B cell (primary cell): ENCODE results near the gene HOXC4. TPM values are rescaled to one million over a fixed set of nuclear protein-coding genes. Genes with fewer than 3 reads are reported as not detected.

Source experiments
- ATAC-seq: fragments of 200-7000 bp; cut with Tn5 transposase; one replicate; pipeline ENCODE4 v1.10.0; 2021; ENCODE audit warnings: low read depth, mild to moderate bottlenecking, moderate number of reproducible peaks, moderate library complexity
- CTCF ChIA-PET: fragments of 350-600 bp; sonication (Branson Sonifier 250); formaldehyde crosslinking; loops from one replicate; lab custom pipeline; 2021; ENCODE audit warnings: antibody characterized with exemption, inconsistent platforms; lab: Charles Lee
- POLR2A ChIA-PET: fragments of 350-600 bp; sonication (Branson Sonifier 250); formaldehyde crosslinking; loops from one replicate; lab custom pipeline; 2021; ENCODE audit warnings: antibody characterized with exemption; lab: Charles Lee
- DNase-seq: peaks from one replicate; pipeline ENCODE4 v3.0.0; 2013
- H2AFZ ChIP-seq: 2 replicates; pipeline ENCODE4 v1.6.1; 2012; ENCODE audit warnings: mild to moderate bottlenecking, low read depth, low read length; ENCODE audit not compliant: insufficient read depth, poor library complexity, severe bottlenecking
- H3K27ac ChIP-seq, 2 donors: 1 replicate in 1 of 2; 2 replicates in 1 of 2; pipeline ENCODE4 v1.5.1; 2012 to 2013; ENCODE audit warnings: low read length in 2 of 2, mild to moderate bottlenecking in 2 of 2, moderate library complexity in 1 of 2
- H3K27me3 ChIP-seq, 4 experiments: fragments of 200-600 bp in 1 of 4; sonication (generic) in 1 of 4; replicated peaks in 1 of 4; 1 replicate in 2 of 4; 2 replicates in 2 of 4; pipeline versions ENCODE4 v1.6.1 to v1.7.0; 2013 to 2016; ENCODE audit warnings: low read length in 3 of 4, mild to moderate bottlenecking in 2 of 4, mixed read lengths in 1 of 4, moderate library complexity in 1 of 4; ENCODE audit not compliant: insufficient read depth in 4 of 4, control insufficient read depth in 3 of 4; ENCODE audit errors: control extremely low read depth in 1 of 4
- H3K36me3 ChIP-seq, 2 experiments: replicated peaks in 1 of 2; 1 replicate in 1 of 2; 2 replicates in 1 of 2; pipeline versions ENCODE4 v1.6.1 to v1.7.1; 2013; ENCODE audit warnings: low read length in 1 of 2; ENCODE audit not compliant: insufficient read depth in 2 of 2, control insufficient read depth in 1 of 2; ENCODE audit errors: control extremely low read depth in 1 of 2, extremely low read depth in 1 of 2
- H3K4me1 ChIP-seq, 2 donors: fragments of 200-600 bp in 1 of 2; sonication (generic) in 1 of 2; 1 replicate in 1 of 2; 2 replicates in 1 of 2; pipeline versions ENCODE4 v1.5.1 to v1.6.1; 2013 to 2017; ENCODE audit warnings: low read length in 2 of 2; ENCODE audit not compliant: control insufficient read depth in 2 of 2, insufficient read depth in 2 of 2
- H3K4me2 ChIP-seq: replicated peaks from 2 replicates; pipeline ENCODE3; 2012; ENCODE audit warnings: mild to moderate bottlenecking, low read depth, low read length; ENCODE audit not compliant: poor library complexity, severe bottlenecking
- H3K4me3 ChIP-seq, 5 experiments: fragments of 200-600 bp in 1 of 5; sonication (generic) in 1 of 5; 1 replicate in 3 of 5; 2 replicates in 2 of 5; pipeline versions ENCODE4 v1.5.1 to v1.7.0; 2011 to 2016; ENCODE audit warnings: low read length in 4 of 5, mild to moderate bottlenecking in 4 of 5, low read depth in 2 of 5, control low read depth in 1 of 5, moderate library complexity in 1 of 5; ENCODE audit not compliant: insufficient read depth in 1 of 5; ENCODE audit errors: control extremely low read depth in 1 of 5, extremely low read depth in 1 of 5
- H3K79me2 ChIP-seq: fragments of 200-600 bp; sonication (generic); one replicate; pipeline ENCODE4 v1.6.0; 2016; ENCODE audit warnings: low read length; ENCODE audit not compliant: control insufficient read depth, insufficient read depth
- H3K9ac ChIP-seq: fragments of 200-600 bp; sonication (generic); 2 replicates; pipeline ENCODE4 v1.6.1; 2017; ENCODE audit warnings: mild to moderate bottlenecking, low read length, moderate library complexity
- H3K9me3 ChIP-seq, 3 donors: one replicate each; pipeline versions ENCODE4 v1.6.1 to v1.7.1; 2013; ENCODE audit warnings: low read length in 2 of 3; ENCODE audit not compliant: control insufficient read depth in 2 of 3, insufficient read depth in 1 of 3; ENCODE audit errors: control extremely low read depth in 1 of 3
- H4K20me1 ChIP-seq: 2 replicates; pipeline ENCODE4 v1.6.0; 2012; ENCODE audit warnings: mild to moderate bottlenecking, low read length; ENCODE audit not compliant: insufficient read depth, control insufficient read depth, poor library complexity, severe bottlenecking
- H3K27ac Mint-ChIP-seq: one replicate; pipeline ENCODE4 v1.8.0; 2021; ENCODE audit warnings: mixed read lengths
- H3K27me3 Mint-ChIP-seq: one replicate; pipeline ENCODE4 v1.8.0; 2021; ENCODE audit warnings: mixed read lengths
- H3K4me1 Mint-ChIP-seq: one replicate; pipeline ENCODE4 v1.8.0; 2021; ENCODE audit warnings: mixed read lengths
- H3K4me3 Mint-ChIP-seq: one replicate; pipeline ENCODE4 v1.8.0; 2021; ENCODE audit warnings: mixed read lengths
- H3K9me3 Mint-ChIP-seq: one replicate; pipeline ENCODE4 v1.8.0; 2022; ENCODE audit warnings: mixed read lengths; ENCODE audit not compliant: insufficient read depth
- EZH2 ChIP-seq: IDR thresholded peaks from 2 replicates; pipeline ENCODE4 v1.6.1; 2012; ENCODE audit warnings: borderline replicate concordance, low read depth, mild to moderate bottlenecking, moderate library complexity, low read length; ENCODE audit not compliant: insufficient read depth, poor library complexity, severe bottlenecking
- WGBS: methylation state at CpG from one replicate; pipeline ENCODE4 v1.1.5; 2013; ENCODE audit warnings: missing lambda C conversion rate; ENCODE audit not compliant: insufficient coverage; 5-methylcytosine and 5-hydroxymethylcytosine counted together
- intact Hi-C: fragments of 100-400 bp; cut with micrococcal nuclease; formaldehyde crosslinking; loops from one replicate; pipeline ENCODE4 v1.10.0; 2022
- polyA plus RNA-seq: library from polyadenylated mRNA; depleted of rRNA; stranded (reverse); fragments of >200 nt; gene quantifications from 2 replicates; pipeline ENCODE4 v1.2.3, GENCODE V29; 2012
- total RNA-seq, 2 donors: library from RNA; stranded (reverse); fragments of 120-200 nt in 1 of 2; gene quantifications; 1 replicate in 1 of 2; 2 replicates in 1 of 2; pipeline versions ENCODE4 v1.2.3 to v1.2.4, GENCODE V29; 2013 to 2022
- TF ChIP-seq, protein P1 (sequence below): fragments of 200-600 bp; IDR thresholded peaks from one replicate; pipeline ENCODE4 v1.8.0; 2022; ENCODE audit warnings: antibody characterized with exemption, mild to moderate bottlenecking

The HOXC4 gene
- total and polyA plus RNA-seq, 2 donors (not counting 1 experiment from before 2014, with no cell fraction given): 4.3 to 6.5 TPM

DNA sequence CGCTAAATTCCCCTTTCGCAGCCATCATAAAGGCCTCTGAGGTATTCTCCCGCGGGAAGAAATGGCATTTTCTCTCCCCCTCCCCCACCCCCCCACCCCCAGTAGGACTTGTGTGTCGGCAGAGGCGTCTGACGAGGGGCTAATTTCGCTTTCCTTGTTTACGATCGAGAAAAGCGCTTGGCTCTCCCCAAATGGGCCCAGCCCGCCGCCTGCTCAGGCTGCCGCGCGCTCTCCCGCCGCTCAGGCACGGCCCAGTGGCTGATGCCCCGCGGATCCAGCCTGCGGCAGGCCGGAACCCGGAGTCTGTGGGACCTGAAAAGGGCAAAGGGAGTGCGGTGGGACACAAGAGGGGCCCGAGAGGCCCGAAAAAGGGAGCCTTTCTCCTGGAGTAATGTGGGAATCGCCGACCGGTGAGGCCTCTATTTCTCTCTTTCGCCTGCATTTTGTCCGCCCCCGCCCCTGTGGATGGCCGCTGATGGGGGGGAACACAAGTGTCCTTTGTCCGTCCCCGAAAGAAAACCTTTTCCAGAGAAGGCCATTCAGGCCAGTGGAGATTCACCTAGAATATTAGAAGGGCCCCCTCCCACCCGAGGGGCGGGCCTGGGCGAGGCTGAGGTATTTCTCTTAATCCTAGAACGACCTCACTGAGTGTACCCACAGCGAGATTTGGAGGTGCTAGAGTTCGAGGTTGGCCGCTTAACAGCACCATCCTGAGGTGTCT lies 34.4 kb upstream of the HOXC4 start:
- peak; percentile 34 for DNase-seq
- H3K27me3 ChIP-seq: peaks cover 0 to 93% (median 71%) of the 10 kb centered on the region in 4 experiments
- 24% methylated on average over 26 of the region's 43 CpGs for WGBS
- no peak for ATAC-seq
- no peak overlapping the region for H3K9ac ChIP-seq
- no peak for TF ChIP-seq EZH2
- TF ChIP-seq, protein P1, sequence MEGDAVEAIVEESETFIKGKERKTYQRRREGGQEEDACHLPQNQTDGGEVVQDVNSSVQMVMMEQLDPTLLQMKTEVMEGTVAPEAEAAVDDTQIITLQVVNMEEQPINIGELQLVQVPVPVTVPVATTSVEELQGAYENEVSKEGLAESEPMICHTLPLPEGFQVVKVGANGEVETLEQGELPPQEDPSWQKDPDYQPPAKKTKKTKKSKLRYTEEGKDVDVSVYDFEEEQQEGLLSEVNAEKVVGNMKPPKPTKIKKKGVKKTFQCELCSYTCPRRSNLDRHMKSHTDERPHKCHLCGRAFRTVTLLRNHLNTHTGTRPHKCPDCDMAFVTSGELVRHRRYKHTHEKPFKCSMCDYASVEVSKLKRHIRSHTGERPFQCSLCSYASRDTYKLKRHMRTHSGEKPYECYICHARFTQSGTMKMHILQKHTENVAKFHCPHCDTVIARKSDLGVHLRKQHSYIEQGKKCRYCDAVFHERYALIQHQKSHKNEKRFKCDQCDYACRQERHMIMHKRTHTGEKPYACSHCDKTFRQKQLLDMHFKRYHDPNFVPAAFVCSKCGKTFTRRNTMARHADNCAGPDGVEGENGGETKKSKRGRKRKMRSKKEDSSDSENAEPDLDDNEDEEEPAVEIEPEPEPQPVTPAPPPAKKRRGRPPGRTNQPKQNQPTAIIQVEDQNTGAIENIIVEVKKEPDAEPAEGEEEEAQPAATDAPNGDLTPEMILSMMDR: no peak
- no peaks in the 10 kb centered on the region for H3K79me2 ChIP-seq
- Mint-ChIP-seq H3K4me3 (peak overlapping the region; percentile 16), H3K9me3 (no peaks in the 10 kb centered on the region), H3K4me1 (peaks cover 22% of the 10 kb centered on the region), H3K27me3 (peaks cover 67% of the 10 kb centered on the region), H3K27ac (peak overlapping the region; percentile 53)
- H3K4me2 ChIP-seq: peak overlapping the region; percentile 88
- no peak overlapping the region for H3K4me3 ChIP-seq
- POLR2A ChIA-PET: no interaction called here
- intact Hi-C loops: no loop called here
- no peak overlapping the region for H2AFZ ChIP-seq
- H3K9me3 ChIP-seq: peaks cover 0 to 42% (median 6%) of the 10 kb centered on the region in 3 donors
- H3K27ac ChIP-seq: no peak overlapping the region
- no peaks in the 10 kb centered on the region for H3K36me3 ChIP-seq
- H4K20me1 ChIP-seq: no peaks in the 10 kb centered on the region
- peaks cover 22 to 39% of the 10 kb centered on the region in 2 donors for H3K4me1 ChIP-seq
- CTCF ChIA-PET: no interaction called here

DNA sequence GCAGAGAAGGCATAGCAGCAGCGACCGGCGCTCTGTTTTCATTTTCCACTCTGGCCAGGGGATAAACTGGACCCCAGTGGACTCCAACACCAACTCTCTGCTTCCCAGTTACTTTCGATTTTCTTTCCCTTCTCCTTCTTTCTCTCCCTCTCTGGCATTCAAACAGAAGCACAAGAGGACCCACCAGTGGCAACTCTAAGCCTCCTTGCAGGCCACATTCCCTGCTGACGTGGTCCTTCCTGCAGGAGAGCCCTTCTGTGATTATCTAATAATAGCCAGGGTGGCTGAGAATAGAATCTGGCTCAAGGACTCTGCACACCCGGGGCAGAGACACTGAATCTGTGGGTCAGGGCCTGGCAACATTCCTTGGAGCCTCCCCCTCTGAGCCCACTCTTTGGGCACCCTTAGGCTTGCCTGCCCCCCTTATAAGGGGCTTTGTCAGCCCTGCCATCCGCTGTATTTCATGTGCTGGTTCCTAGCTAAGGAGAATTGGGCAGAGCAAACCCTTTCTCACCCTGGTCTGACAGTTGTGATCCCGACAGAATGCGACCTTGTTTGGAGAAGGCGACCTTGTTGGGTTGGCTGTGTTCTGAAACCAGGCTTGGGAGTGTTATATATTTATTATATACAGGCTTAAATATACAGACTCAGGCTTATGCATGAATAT lies 33.6 kb upstream of the HOXC4 start:
- ChIA-PET CTCF (no interaction called here), POLR2A (no interaction called here)
- H3K4me1 ChIP-seq: peaks cover 19 to 31% of the 10 kb centered on the region in 2 donors
- Mint-ChIP-seq H3K9me3 (no peaks in the 10 kb centered on the region), H3K27me3 (peaks cover 61% of the 10 kb centered on the region), H3K4me1 (peaks cover 22% of the 10 kb centered on the region), H3K27ac (peak overlapping the region; percentile 33), H3K4me3 (no peak overlapping the region)
- intact Hi-C loops: no loop called here
- WGBS: 37% methylated on average over 5 of the region's 10 CpGs
- H2AFZ ChIP-seq: no peak overlapping the region
- no peak overlapping the region for H3K4me3 ChIP-seq
- peaks cover 0 to 38% (median 4%) of the 10 kb centered on the region in 3 donors for H3K9me3 ChIP-seq
- H3K36me3 ChIP-seq: no peaks in the 10 kb centered on the region
- ATAC-seq (no peak), DNase-seq (no peak)
- H3K27ac ChIP-seq: no peak overlapping the region
- H3K4me2 ChIP-seq: no peak overlapping the region
- no peak for TF ChIP-seq EZH2
- TF ChIP-seq, protein P1: no peak
- no peaks in the 10 kb centered on the region for H4K20me1 ChIP-seq
- H3K9ac ChIP-seq: no peak overlapping the region
- H3K27me3 ChIP-seq: peaks cover 0 to 92% (median 67%) of the 10 kb centered on the region in 4 experiments
- no peaks in the 10 kb centered on the region for H3K79me2 ChIP-seq
